ENCODE data around the gene CSNK1D.

CSNK1D gene

GRCh38 chr17:82273327-82274133 lies at the start of gene CSNK1D:
TSS of gene CSNK1D (minus strand) at chr17:82273700. CDS start at chr17:82273381, 319 bp downstream.
- H3K4me3 ChIP-seq (ENCODE audit: low read depth, low read length), result peak within 1 kb of the TSS; percentile 66
- TF ChIP-seq, protein P1, sequence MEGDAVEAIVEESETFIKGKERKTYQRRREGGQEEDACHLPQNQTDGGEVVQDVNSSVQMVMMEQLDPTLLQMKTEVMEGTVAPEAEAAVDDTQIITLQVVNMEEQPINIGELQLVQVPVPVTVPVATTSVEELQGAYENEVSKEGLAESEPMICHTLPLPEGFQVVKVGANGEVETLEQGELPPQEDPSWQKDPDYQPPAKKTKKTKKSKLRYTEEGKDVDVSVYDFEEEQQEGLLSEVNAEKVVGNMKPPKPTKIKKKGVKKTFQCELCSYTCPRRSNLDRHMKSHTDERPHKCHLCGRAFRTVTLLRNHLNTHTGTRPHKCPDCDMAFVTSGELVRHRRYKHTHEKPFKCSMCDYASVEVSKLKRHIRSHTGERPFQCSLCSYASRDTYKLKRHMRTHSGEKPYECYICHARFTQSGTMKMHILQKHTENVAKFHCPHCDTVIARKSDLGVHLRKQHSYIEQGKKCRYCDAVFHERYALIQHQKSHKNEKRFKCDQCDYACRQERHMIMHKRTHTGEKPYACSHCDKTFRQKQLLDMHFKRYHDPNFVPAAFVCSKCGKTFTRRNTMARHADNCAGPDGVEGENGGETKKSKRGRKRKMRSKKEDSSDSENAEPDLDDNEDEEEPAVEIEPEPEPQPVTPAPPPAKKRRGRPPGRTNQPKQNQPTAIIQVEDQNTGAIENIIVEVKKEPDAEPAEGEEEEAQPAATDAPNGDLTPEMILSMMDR (IDR thresholded peaks at IDR 0.05; ENCODE audit: borderline replicate concordance, insufficient read depth, low read depth, low read length), result no peak

- H3K4me3 ChIP-seq (ENCODE audit: low read depth, low read length), result no peak overlapping the region
- TF ChIP-seq, protein P1 (IDR thresholded peaks at IDR 0.05; ENCODE audit: borderline replicate concordance, insufficient read depth, low read depth, low read length), result no peak
Measured at GRCh38 chr17:82322526-82323453, 49.3 kb upstream of the CSNK1D start.

DNA sequence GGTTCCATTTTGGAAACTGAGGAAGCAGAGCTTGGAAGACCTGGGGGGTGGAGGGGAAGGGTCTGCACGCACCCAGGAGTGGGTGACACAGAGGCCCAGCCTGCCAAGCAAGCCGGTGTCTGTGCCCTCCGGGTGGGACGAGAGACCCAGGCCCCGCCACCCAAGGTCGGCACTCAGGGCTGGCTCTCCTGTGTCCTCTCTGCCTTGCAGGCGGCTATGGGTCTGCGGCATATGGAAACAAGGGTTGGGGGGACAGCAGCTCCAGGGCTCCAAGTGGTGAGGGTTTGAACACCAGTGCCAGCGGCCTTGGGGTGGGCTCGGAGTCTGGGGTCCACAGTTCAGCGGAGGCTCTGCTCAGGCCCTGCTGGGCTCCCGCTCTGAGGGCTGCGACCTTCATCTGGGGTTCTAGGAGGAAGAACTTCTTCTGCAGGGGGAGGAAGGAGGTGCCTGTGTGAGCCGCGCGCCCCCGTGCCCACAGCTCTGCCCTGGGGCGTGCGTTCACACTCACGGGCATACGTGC lies 48.5 kb upstream of the CSNK1D start:
- H3K4me3 ChIP-seq (ENCODE audit: low read depth, low read length), result no peak overlapping the region
- TF ChIP-seq, protein P1 (IDR thresholded peaks at IDR 0.05; ENCODE audit: borderline replicate concordance, insufficient read depth, low read depth, low read length), result no peak

GRCh38 chr17:82320956-82321927 lies 47.7 kb upstream of the CSNK1D start:
- H3K4me3 ChIP-seq (ENCODE audit: low read depth, low read length), result no peak overlapping the region

GRCh38 chr17:82320140-82320840 lies 46.8 kb upstream of the CSNK1D start:
- no peak overlapping the region for H3K4me3 ChIP-seq (ENCODE audit: low read depth, low read length)
- TF ChIP-seq, protein P1 (IDR thresholded peaks at IDR 0.05; ENCODE audit: borderline replicate concordance, insufficient read depth, low read depth, low read length), result no peak

More at GRCh38 chr17:82320956-82321927, 47.7 kb upstream of the CSNK1D start:
- TF ChIP-seq, protein P1 (IDR thresholded peaks at IDR 0.05; ENCODE audit: borderline replicate concordance, insufficient read depth, low read depth, low read length), result peak; percentile 84
